ENCODE measurements around the gene SUN2. TPM values are rescaled to one million over a fixed set of nuclear protein-coding genes. Genes with fewer than 3 reads are reported as not detected.

SUN2 gene
- polyA plus RNA-seq, 3 donors, result 95.8 to 159 (median 97.8) TPM

DNA sequence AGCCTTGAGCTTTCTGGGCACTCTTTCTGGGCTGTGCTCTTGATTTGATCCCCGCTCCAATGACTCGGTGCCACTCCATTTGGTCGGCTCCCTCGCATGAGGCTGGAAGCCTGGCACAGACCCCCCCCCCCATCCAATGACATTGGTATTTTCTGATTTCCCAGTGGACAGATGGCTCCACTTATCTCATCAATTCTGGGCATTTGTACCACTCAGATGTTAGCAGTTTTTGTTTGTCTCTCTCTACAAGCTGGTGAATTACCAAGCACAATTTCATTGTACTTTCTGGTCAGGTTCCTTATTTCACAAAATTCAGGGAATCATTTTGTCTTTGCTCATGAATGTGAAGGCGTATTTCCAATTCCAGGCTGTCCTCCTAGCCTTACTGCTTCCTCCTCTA lies 29.1 kb upstream of the SUN2 start:
- WGBS (ENCODE audit: insufficient coverage), result 96% methylated on average over 4 of the region's 5 CpGs
- no peaks in the 10 kb centered on the region for H3K79me2 ChIP-seq (ENCODE audit: insufficient read depth, low read length)
- DNase-seq, result no peak
- H3K36me3 Mint-ChIP-seq, result peaks cover 21 to 28% of the 10 kb centered on the region in 2 donors
- H4K20me1 ChIP-seq (ENCODE audit: insufficient read depth, low read length), result no peaks in the 10 kb centered on the region
- no peak overlapping the region for H3K27ac ChIP-seq (ENCODE audit: low read depth in 1 of 2, low read length in 2 of 2)
- H3K4me1 Mint-ChIP-seq, result peaks cover 24% of the 10 kb centered on the region
- H3K9ac ChIP-seq (ENCODE audit: insufficient read depth, low read length, poor library complexity, severe bottlenecking), result no peak overlapping the region
- H3K27me3 Mint-ChIP-seq (ENCODE audit: low read depth in 3 of 3), result peaks cover 0 to 4% (median 2%) of the 10 kb centered on the region in 3 donors
- no peaks in the 10 kb centered on the region for H3K9me3 Mint-ChIP-seq
- H3K4me2 ChIP-seq (replicated peaks; ENCODE audit: extremely low read depth, low read length, poor library complexity, severe bottlenecking), result no peak overlapping the region
- no peaks in the 10 kb centered on the region for H3K9me3 ChIP-seq (replicated peaks in 1 of 2; ENCODE audit: control insufficient read depth in 1 of 2, insufficient read depth in 1 of 2, low read length in 2 of 2)
- H3K36me3 ChIP-seq (replicated peaks in 1 of 2; ENCODE audit: control insufficient read depth in 1 of 2, insufficient read depth in 2 of 2, low read length in 2 of 2), result peaks cover 10 to 15% of the 10 kb centered on the region in 2 donors
- no peak overlapping the region for H2AFZ ChIP-seq (ENCODE audit: insufficient read depth, low read depth, low read length, poor library complexity, severe bottlenecking)
- H3K4me1 ChIP-seq (ENCODE audit: control insufficient read depth in 1 of 2, insufficient read depth in 2 of 2, low read length in 2 of 2), result peaks cover 12 to 16% of the 10 kb centered on the region in 2 donors
- TF ChIP-seq, protein P1, sequence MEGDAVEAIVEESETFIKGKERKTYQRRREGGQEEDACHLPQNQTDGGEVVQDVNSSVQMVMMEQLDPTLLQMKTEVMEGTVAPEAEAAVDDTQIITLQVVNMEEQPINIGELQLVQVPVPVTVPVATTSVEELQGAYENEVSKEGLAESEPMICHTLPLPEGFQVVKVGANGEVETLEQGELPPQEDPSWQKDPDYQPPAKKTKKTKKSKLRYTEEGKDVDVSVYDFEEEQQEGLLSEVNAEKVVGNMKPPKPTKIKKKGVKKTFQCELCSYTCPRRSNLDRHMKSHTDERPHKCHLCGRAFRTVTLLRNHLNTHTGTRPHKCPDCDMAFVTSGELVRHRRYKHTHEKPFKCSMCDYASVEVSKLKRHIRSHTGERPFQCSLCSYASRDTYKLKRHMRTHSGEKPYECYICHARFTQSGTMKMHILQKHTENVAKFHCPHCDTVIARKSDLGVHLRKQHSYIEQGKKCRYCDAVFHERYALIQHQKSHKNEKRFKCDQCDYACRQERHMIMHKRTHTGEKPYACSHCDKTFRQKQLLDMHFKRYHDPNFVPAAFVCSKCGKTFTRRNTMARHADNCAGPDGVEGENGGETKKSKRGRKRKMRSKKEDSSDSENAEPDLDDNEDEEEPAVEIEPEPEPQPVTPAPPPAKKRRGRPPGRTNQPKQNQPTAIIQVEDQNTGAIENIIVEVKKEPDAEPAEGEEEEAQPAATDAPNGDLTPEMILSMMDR (IDR thresholded peaks at IDR 0.05), result no peak
- H3K4me3 Mint-ChIP-seq, result no peak overlapping the region
- intact Hi-C loops (cut with micrococcal nuclease), result no loop called here
- no peak overlapping the region for H3K27ac Mint-ChIP-seq
- no peaks in the 10 kb centered on the region for H3K27me3 ChIP-seq (ENCODE audit: control insufficient read depth in 2 of 2, insufficient read depth in 2 of 2, low read length in 2 of 2)
- no peak overlapping the region for H3K4me3 ChIP-seq (replicated peaks in 1 of 3; ENCODE audit: low read depth in 2 of 3, low read length in 3 of 3)

DNA sequence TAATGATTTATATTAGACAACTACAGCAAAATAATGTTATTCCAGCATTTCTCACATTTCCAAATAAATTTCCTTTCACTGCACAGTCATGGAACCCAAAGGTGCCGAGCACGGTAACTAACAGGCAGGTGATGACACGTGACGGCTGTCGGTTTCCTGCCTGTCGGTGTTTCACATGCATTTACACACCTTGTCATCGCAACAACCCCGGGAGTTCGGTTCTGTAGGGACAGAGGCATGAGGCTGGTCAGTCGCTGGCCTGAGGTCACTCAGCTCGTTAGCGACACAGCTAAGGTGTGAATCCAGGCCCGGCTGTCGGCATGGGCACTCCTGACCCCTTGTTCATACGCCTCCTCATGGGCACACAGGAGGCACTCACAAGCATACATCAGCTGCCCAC lies 28.2 kb upstream of the SUN2 start:
- no peak overlapping the region for H3K27ac ChIP-seq (ENCODE audit: low read depth in 1 of 2, low read length in 2 of 2)
- H3K36me3 Mint-ChIP-seq, result peaks cover 27 to 33% of the 10 kb centered on the region in 2 donors
- no peak overlapping the region for H3K4me2 ChIP-seq (replicated peaks; ENCODE audit: extremely low read depth, low read length, poor library complexity, severe bottlenecking)
- intact Hi-C loops (cut with micrococcal nuclease), result no loop called here
- no peaks in the 10 kb centered on the region for H3K79me2 ChIP-seq (ENCODE audit: insufficient read depth, low read length)
- TF ChIP-seq, protein P1 (IDR thresholded peaks at IDR 0.05), result no peak
- H3K27me3 ChIP-seq (ENCODE audit: control insufficient read depth in 2 of 2, insufficient read depth in 2 of 2, low read length in 2 of 2), result no peaks in the 10 kb centered on the region
- peaks cover 24% of the 10 kb centered on the region for H3K4me1 Mint-ChIP-seq
- DNase-seq, result no peak
- peaks cover 0 to 4% (median 2%) of the 10 kb centered on the region in 3 donors for H3K27me3 Mint-ChIP-seq (ENCODE audit: low read depth in 3 of 3)
- H3K4me3 ChIP-seq (replicated peaks in 1 of 3; ENCODE audit: low read depth in 2 of 3, low read length in 3 of 3), result no peak overlapping the region
- 96% methylated on average over 15 of the region's 15 CpGs for WGBS (ENCODE audit: insufficient coverage)
- no peak overlapping the region for H3K9ac ChIP-seq (ENCODE audit: insufficient read depth, low read length, poor library complexity, severe bottlenecking)
- H3K4me1 ChIP-seq (ENCODE audit: control insufficient read depth in 1 of 2, insufficient read depth in 2 of 2, low read length in 2 of 2), result peaks cover 12 to 16% of the 10 kb centered on the region in 2 donors
- H3K9me3 Mint-ChIP-seq, result no peaks in the 10 kb centered on the region
- no peaks in the 10 kb centered on the region for H4K20me1 ChIP-seq (ENCODE audit: insufficient read depth, low read length)
- H2AFZ ChIP-seq (ENCODE audit: insufficient read depth, low read depth, low read length, poor library complexity, severe bottlenecking), result no peak overlapping the region
- no peaks in the 10 kb centered on the region for H3K9me3 ChIP-seq (replicated peaks in 1 of 2; ENCODE audit: control insufficient read depth in 1 of 2, insufficient read depth in 1 of 2, low read length in 2 of 2)
- H3K27ac Mint-ChIP-seq, result peak overlapping the region in 2 of 7 donors; percentile 16 to 31
- no peak overlapping the region for H3K4me3 Mint-ChIP-seq
- H3K36me3 ChIP-seq (replicated peaks in 1 of 2; ENCODE audit: control insufficient read depth in 1 of 2, insufficient read depth in 2 of 2, low read length in 2 of 2), result peaks cover 13 to 19% of the 10 kb centered on the region in 2 donors
